ENCODE data around the gene CITED4.

- TF ChIP-seq ZNF8 (CRISPR knock-in tag; IDR thresholded peaks at IDR 0.05) (no peak), ARNTL (CRISPR knock-in tag; IDR thresholded peaks at IDR 0.05; ENCODE audit: borderline replicate concordance, low read depth) (no peak), CSDC2 (CRISPR knock-in tag; IDR thresholded peaks at IDR 0.05) (no peak), CREB5 (CRISPR knock-in tag; IDR thresholded peaks at IDR 0.05; ENCODE audit: low read depth) (no peak), ZNF565 (CRISPR knock-in tag; conservative IDR thresholded peaks at IDR 0.05; ENCODE audit: low read depth) (no peak), RARB (CRISPR knock-in tag; IDR thresholded peaks at IDR 0.05) (no peak), TOX (CRISPR knock-in tag; IDR thresholded peaks at IDR 0.05; ENCODE audit: borderline replicate concordance) (no peak)
These were observed 14.7 kb upstream of the CITED4 start for GRCh38 chr1:40876891-40877290.
